Measurements from ENCODE around the gene AMIGO2. TPM values are rescaled to one million over a fixed set of nuclear protein-coding genes. Genes with fewer than 3 reads are reported as not detected.
"Not testable (repeated sequence)": the region's sequence is repeated elsewhere in the genome, so short reads cannot be mapped to it uniquely, and the experiment has no call there.

The AMIGO2 gene
- total RNA-seq (2014; rRNA removed; shearing (Covaris generic)) = 19.0 and 19.3 TPM in 2 replicates

- peak; percentile 65 to 79 for DNase-seq (ENCODE audit: low read depth in 1 of 2, low spot score in 2 of 2)
- peak within 1 kb of the TSS; percentile 78 for H3K4me3 ChIP-seq
- peaks cover 12% of the 10 kb centered on the region for H3K36me3 ChIP-seq
- H3K4me1 ChIP-seq (replicated peaks) = peaks cover 59% of the 10 kb centered on the region
- H3K9me3 ChIP-seq (replicated peaks) = no peaks in the 10 kb centered on the region
- peak within 1 kb of the TSS; percentile 68 for H3K27ac ChIP-seq
- no peaks in the 10 kb centered on the region for H3K27me3 ChIP-seq (replicated peaks)
Measured at GRCh38 chr12:47079468-47079980, at the start of gene AMIGO2, which contains the start of gene PCED1B. AMIGO2 (minus strand) TSS chr12:47079959; CDS start chr12:47079002, 957 bp downstream. PCED1B (plus strand) TSS chr12:47079621; CDS start chr12:47235064, 155,443 bp downstream.

GRCh38 chr12:47126246-47126645 is 46.5 kb upstream of the AMIGO2 start:
- Histone ChIP-seq H3K9me3 (replicated peaks) (no peaks in the 10 kb centered on the region; the same call in 1 of the 2 replicates), H3K36me3 (no peaks in the 10 kb centered on the region), H3K4me1 (replicated peaks) (peaks cover 9% of the 10 kb centered on the region), H3K27ac (no peak overlapping the region), H3K27me3 (replicated peaks) (no peaks in the 10 kb centered on the region), H3K4me3 (no peak overlapping the region)
- no peak for DNase-seq (ENCODE audit: low read depth in 1 of 2, low spot score in 2 of 2)

- Histone ChIP-seq H3K9me3 (replicated peaks) (no peaks in the 10 kb centered on the region; the same call in 1 of the 2 replicates), H3K36me3 (no peaks in the 10 kb centered on the region), H3K4me1 (replicated peaks) (peaks cover 14% of the 10 kb centered on the region), H3K27me3 (replicated peaks) (no peaks in the 10 kb centered on the region), H3K27ac (no peak overlapping the region), H3K4me3 (no peak overlapping the region)
- no peak for DNase-seq (ENCODE audit: low read depth in 1 of 2, low spot score in 2 of 2)
Measured at GRCh38 chr12:47124451-47124850, 44.7 kb upstream of the AMIGO2 start.

- Histone ChIP-seq H3K36me3 (no peaks in the 10 kb centered on the region), H3K4me3 (no peak overlapping the region), H3K4me1 (replicated peaks) (peaks cover 14% of the 10 kb centered on the region), H3K27me3 (replicated peaks) (no peaks in the 10 kb centered on the region), H3K9me3 (replicated peaks) (no peaks in the 10 kb centered on the region; the same call in 1 of the 2 replicates), H3K27ac (no peak overlapping the region)
- DNase-seq (ENCODE audit: low read depth in 1 of 2, low spot score in 2 of 2) = no peak
Measured at GRCh38 chr12:47123730-47124129, 44.0 kb upstream of the AMIGO2 start.

GRCh38 chr12:47122602-47123001 is 42.8 kb upstream of the AMIGO2 start:
- no peak overlapping the region for H3K4me3 ChIP-seq
- H3K36me3 ChIP-seq = no peaks in the 10 kb centered on the region
- DNase-seq (ENCODE audit: low read depth in 1 of 2, low spot score in 2 of 2) = no peak
- H3K27ac ChIP-seq = no peak overlapping the region
- peaks cover 14% of the 10 kb centered on the region for H3K4me1 ChIP-seq (replicated peaks)
- no peaks in the 10 kb centered on the region; the same call in 1 of the 2 replicates for H3K9me3 ChIP-seq (replicated peaks)
- H3K27me3 ChIP-seq (replicated peaks) = no peaks in the 10 kb centered on the region

- Histone ChIP-seq H3K36me3 (no peaks in the 10 kb centered on the region), H3K4me1 (replicated peaks) (peaks cover 14% of the 10 kb centered on the region), H3K27ac (no peak overlapping the region), H3K4me3 (no peak overlapping the region), H3K27me3 (replicated peaks) (no peaks in the 10 kb centered on the region), H3K9me3 (replicated peaks) (no peaks in the 10 kb centered on the region; the same call in 1 of the 2 replicates)
- DNase-seq (ENCODE audit: low read depth in 1 of 2, low spot score in 2 of 2) = no peak
Measured at GRCh38 chr12:47121146-47121545, 41.4 kb upstream of the AMIGO2 start.

GRCh38 chr12:47120736-47121135 is 41.0 kb upstream of the AMIGO2 start:
- no peak overlapping the region for H3K27ac ChIP-seq

GRCh38 chr12:47117305-47117704 is 37.5 kb upstream of the AMIGO2 start:
- peaks cover 13% of the 10 kb centered on the region for H3K4me1 ChIP-seq (replicated peaks)
- H3K27me3 ChIP-seq (replicated peaks); DNase-seq (ENCODE audit: low read depth in 1 of 2, low spot score in 2 of 2); H3K4me3 ChIP-seq; H3K36me3 ChIP-seq; H3K27ac ChIP-seq; H3K9me3 ChIP-seq (replicated peaks): not testable (repeated sequence)

More at GRCh38 chr12:47120736-47121135, 41.0 kb upstream of the AMIGO2 start:
- Histone ChIP-seq H3K36me3 (no peaks in the 10 kb centered on the region), H3K9me3 (replicated peaks) (no peaks in the 10 kb centered on the region; the same call in 1 of the 2 replicates), H3K27me3 (replicated peaks) (no peaks in the 10 kb centered on the region), H3K4me3 (no peak overlapping the region), H3K4me1 (replicated peaks) (peaks cover 14% of the 10 kb centered on the region)
- no peak for DNase-seq (ENCODE audit: low read depth in 1 of 2, low spot score in 2 of 2)

- Histone ChIP-seq H3K36me3 (0 out of 2 replicates have a peak, but pooled peaks cover 4% of the 10 kb centered on the region), H3K9me3 (replicated peaks) (no peaks in the 10 kb centered on the region), H3K4me1 (replicated peaks) (no peaks in the 10 kb centered on the region), H3K27ac (no peak overlapping the region), H3K4me3 (no peak overlapping the region), H3K27me3 (replicated peaks) (no peaks in the 10 kb centered on the region)
- no peak for DNase-seq (ENCODE audit: low read depth in 1 of 2, low spot score in 2 of 2)
Measured at GRCh38 chr12:47114481-47114892, 34.7 kb upstream of the AMIGO2 start.

- Histone ChIP-seq H3K27ac (no peak overlapping the region), H3K36me3 (0 out of 2 replicates have a peak, but pooled peaks cover 4% of the 10 kb centered on the region), H3K4me3 (no peak overlapping the region), H3K9me3 (replicated peaks) (no peaks in the 10 kb centered on the region), H3K4me1 (replicated peaks) (no peaks in the 10 kb centered on the region), H3K27me3 (replicated peaks) (no peaks in the 10 kb centered on the region)
- DNase-seq (ENCODE audit: low read depth in 1 of 2, low spot score in 2 of 2) = no peak
Measured at GRCh38 chr12:47112679-47113078, 32.9 kb upstream of the AMIGO2 start.

GRCh38 chr12:47111854-47112253 is 32.1 kb upstream of the AMIGO2 start:
- no peaks in the 10 kb centered on the region for H3K27me3 ChIP-seq (replicated peaks)
- no peak overlapping the region for H3K4me3 ChIP-seq
- H3K9me3 ChIP-seq (replicated peaks) = no peaks in the 10 kb centered on the region
- DNase-seq (ENCODE audit: low read depth in 1 of 2, low spot score in 2 of 2) = no peak
- 0 out of 2 replicates have a peak, but pooled peaks cover 4% of the 10 kb centered on the region for H3K36me3 ChIP-seq
- no peaks in the 10 kb centered on the region for H3K4me1 ChIP-seq (replicated peaks)
- H3K27ac ChIP-seq = no peak overlapping the region

GRCh38 chr12:47111392-47111778 is 31.6 kb upstream of the AMIGO2 start:
- H3K4me1 ChIP-seq (replicated peaks) = no peaks in the 10 kb centered on the region
- no peak overlapping the region for H3K27ac ChIP-seq
- DNase-seq (ENCODE audit: low read depth in 1 of 2, low spot score in 2 of 2) = no peak
- no peaks in the 10 kb centered on the region for H3K27me3 ChIP-seq (replicated peaks)
- no peaks in the 10 kb centered on the region for H3K9me3 ChIP-seq (replicated peaks)
- 0 out of 2 replicates have a peak, but pooled peaks cover 4% of the 10 kb centered on the region for H3K36me3 ChIP-seq
- H3K4me3 ChIP-seq = no peak overlapping the region

- H3K4me3 ChIP-seq = no peak overlapping the region
- no peaks in the 10 kb centered on the region for H3K27me3 ChIP-seq (replicated peaks)
- DNase-seq (ENCODE audit: low read depth in 1 of 2, low spot score in 2 of 2) = no peak
- no peaks in the 10 kb centered on the region for H3K4me1 ChIP-seq (replicated peaks)
- 0 out of 2 replicates have a peak, but pooled peaks cover 4% of the 10 kb centered on the region for H3K36me3 ChIP-seq
- no peak overlapping the region for H3K27ac ChIP-seq
- no peaks in the 10 kb centered on the region for H3K9me3 ChIP-seq (replicated peaks)
Measured at GRCh38 chr12:47110718-47111391, 31.1 kb upstream of the AMIGO2 start.

- no peak overlapping the region for H3K4me3 ChIP-seq
- H3K27ac ChIP-seq = no peak overlapping the region
- no peak for DNase-seq (ENCODE audit: low read depth in 1 of 2, low spot score in 2 of 2)
- no peaks in the 10 kb centered on the region for H3K4me1 ChIP-seq (replicated peaks)
- no peaks in the 10 kb centered on the region for H3K27me3 ChIP-seq (replicated peaks)
- 0 out of 2 replicates have a peak, but pooled peaks cover 4% of the 10 kb centered on the region for H3K36me3 ChIP-seq
- H3K9me3 ChIP-seq (replicated peaks) = no peaks in the 10 kb centered on the region
Measured at GRCh38 chr12:47110011-47110541, 30.3 kb upstream of the AMIGO2 start.
